Left hindlimb (tissue), 1 donor: Measurements from ENCODE around the gene IL20RB.
A peak's percentile ranks its signal among the peaks of the same experiment; 100 is the strongest.
"Not testable (repeated sequence)": the region's sequence is repeated elsewhere in the genome, so short reads cannot be mapped to it uniquely, and the experiment has no call there.

ENCODE experiments used
- DNase-seq: peaks from one replicate; pipeline ENCODE4 v3.0.0-alpha.2; 2018

The IL20RB gene

GRCh38 chr3:136989781-136990524 is 32.2 kb downstream of the IL20RB start:
- DNase-seq, result no peak

- DNase-seq, result no peak
Measured at GRCh38 chr3:136990826-136991225, 33.0 kb downstream of the IL20RB start.

- no peak for DNase-seq
Measured at GRCh38 chr3:136992115-136992514, 34.3 kb downstream of the IL20RB start.

GRCh38 chr3:136994772-136995516 is 37.2 kb downstream of the IL20RB start:
- peak; percentile 58 for DNase-seq

GRCh38 chr3:136995652-136996051 is 37.9 kb downstream of the IL20RB start:
- DNase-seq, result no peak

GRCh38 chr3:137000039-137000438 is 42.3 kb downstream of the IL20RB start:
- DNase-seq, result no peak

- not testable (repeated sequence) for DNase-seq
Measured at GRCh38 chr3:137007376-137007775, 49.6 kb downstream of the IL20RB start.

GRCh38 chr3:137008131-137008530 is 50.3 kb downstream of the IL20RB start:
- no peak for DNase-seq

- DNase-seq, result no peak
Measured at GRCh38 chr3:137008976-137009375, 51.2 kb downstream of the IL20RB start.

- DNase-seq, result no peak
Measured at GRCh38 chr3:137010137-137010536, 52.4 kb downstream of the IL20RB start.

- no peak for DNase-seq
Measured at GRCh38 chr3:137011153-137011552, 53.4 kb downstream of the IL20RB start.

GRCh38 chr3:137012097-137012501 is 54.3 kb downstream of the IL20RB start:
- peak; percentile 45 for DNase-seq

GRCh38 chr3:137013951-137014688 is 56.3 kb downstream of the IL20RB start:
- DNase-seq, result peak; percentile 92

- not testable (repeated sequence) for DNase-seq
Measured at GRCh38 chr3:137017316-137017715, 59.5 kb downstream of the IL20RB start.

- no peak for DNase-seq
Measured at GRCh38 chr3:137020315-137020714, 62.5 kb downstream of the IL20RB start.

- DNase-seq, result no peak
Measured at GRCh38 chr3:137020888-137021287, 63.1 kb downstream of the IL20RB start.

GRCh38 chr3:137024348-137024747 is 66.6 kb downstream of the IL20RB start:
- DNase-seq, result no peak

GRCh38 chr3:137026701-137027100 is 68.9 kb downstream of the IL20RB start:
- no peak for DNase-seq

GRCh38 chr3:137032465-137033120 is 74.8 kb downstream of the IL20RB start:
- DNase-seq, result peak; percentile 88

GRCh38 chr3:137035631-137036030 is 77.8 kb downstream of the IL20RB start:
- no peak for DNase-seq

- no peak for DNase-seq
Measured at GRCh38 chr3:137039570-137039969, 81.8 kb downstream of the IL20RB start.

- DNase-seq, result no peak
Measured at GRCh38 chr3:137041251-137041650, 83.5 kb downstream of the IL20RB start.

GRCh38 chr3:137041686-137042085 is 83.9 kb downstream of the IL20RB start:
- no peak for DNase-seq
